OCI-LY7 (cell line): ENCODE results near the gene USP28.

Experiments used
- EZH2phosphoT487 ChIP-seq: fragments of 200-600 bp; sonication (generic); IDR thresholded peaks from 2 replicates; pipeline ENCODE4 v1.6.1; 2018; ENCODE audit warnings: low read depth, borderline replicate concordance, mild to moderate bottlenecking, mixed run types, antibody characterized with exemption, low read length, moderate library complexity, mixed read lengths
- TF ChIP-seq, protein P1 (sequence below): fragments of 200-600 bp; sonication (generic); conservative IDR thresholded peaks from 2 replicates; pipeline ENCODE4 v1.5.1; 2014; ENCODE audit warnings: mild to moderate bottlenecking, antibody characterized with exemption, low read length, moderate library complexity, mixed read lengths

DNA sequence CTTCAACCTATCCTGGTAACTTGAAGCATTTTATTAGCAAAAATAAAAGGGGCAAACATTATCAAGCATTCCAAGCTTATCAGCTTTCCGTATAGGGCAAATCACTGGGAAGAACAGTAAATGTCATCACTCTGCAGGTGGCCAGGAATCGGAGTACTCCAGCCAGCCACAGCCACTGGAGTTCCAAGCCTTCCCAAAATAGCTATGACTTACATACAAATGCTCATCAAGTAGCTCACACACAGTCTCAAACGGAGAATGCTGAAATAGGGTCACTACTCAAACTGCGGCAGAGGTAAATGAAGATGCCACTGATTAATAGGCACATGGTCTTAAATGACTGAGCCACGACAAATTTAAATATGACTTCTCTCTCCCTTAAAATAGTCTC lies 2.1 kb downstream of the USP28 start:
- TF ChIP-seq, protein P1, sequence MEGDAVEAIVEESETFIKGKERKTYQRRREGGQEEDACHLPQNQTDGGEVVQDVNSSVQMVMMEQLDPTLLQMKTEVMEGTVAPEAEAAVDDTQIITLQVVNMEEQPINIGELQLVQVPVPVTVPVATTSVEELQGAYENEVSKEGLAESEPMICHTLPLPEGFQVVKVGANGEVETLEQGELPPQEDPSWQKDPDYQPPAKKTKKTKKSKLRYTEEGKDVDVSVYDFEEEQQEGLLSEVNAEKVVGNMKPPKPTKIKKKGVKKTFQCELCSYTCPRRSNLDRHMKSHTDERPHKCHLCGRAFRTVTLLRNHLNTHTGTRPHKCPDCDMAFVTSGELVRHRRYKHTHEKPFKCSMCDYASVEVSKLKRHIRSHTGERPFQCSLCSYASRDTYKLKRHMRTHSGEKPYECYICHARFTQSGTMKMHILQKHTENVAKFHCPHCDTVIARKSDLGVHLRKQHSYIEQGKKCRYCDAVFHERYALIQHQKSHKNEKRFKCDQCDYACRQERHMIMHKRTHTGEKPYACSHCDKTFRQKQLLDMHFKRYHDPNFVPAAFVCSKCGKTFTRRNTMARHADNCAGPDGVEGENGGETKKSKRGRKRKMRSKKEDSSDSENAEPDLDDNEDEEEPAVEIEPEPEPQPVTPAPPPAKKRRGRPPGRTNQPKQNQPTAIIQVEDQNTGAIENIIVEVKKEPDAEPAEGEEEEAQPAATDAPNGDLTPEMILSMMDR = no peak
- TF ChIP-seq EZH2phosphoT487 = no peak
